CD4-positive, alpha-beta T cell treated with Interleukin-17A for 1 hour (primary cell): ENCODE measurements around the gene TDRD9.

ENCODE experiments used
- DNase-seq: peaks from one replicate; pipeline ENCODE4 v3.0.0-alpha.2; 2020

The TDRD9 gene

DNA sequence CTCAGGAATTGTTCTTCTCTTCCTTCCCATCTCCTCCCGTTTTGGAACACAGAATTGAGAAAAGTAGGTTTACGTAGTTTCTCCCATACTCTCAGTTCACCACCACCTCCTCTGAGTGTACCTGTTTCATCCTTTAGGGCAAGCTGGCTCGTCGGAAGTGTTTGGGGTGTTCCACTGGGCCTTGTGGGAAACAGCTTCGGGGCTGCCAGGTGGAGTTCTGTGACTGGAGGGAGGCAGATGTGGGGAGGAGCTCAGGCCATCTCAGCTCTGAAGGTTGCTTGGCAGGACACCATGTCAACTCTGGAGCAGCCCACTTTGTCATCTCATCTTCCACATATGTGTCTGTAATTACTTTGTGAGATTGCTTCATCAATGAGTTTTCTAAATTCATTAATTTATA lies 67.6 kb downstream of the TDRD9 start:
- no peak for DNase-seq

DNA sequence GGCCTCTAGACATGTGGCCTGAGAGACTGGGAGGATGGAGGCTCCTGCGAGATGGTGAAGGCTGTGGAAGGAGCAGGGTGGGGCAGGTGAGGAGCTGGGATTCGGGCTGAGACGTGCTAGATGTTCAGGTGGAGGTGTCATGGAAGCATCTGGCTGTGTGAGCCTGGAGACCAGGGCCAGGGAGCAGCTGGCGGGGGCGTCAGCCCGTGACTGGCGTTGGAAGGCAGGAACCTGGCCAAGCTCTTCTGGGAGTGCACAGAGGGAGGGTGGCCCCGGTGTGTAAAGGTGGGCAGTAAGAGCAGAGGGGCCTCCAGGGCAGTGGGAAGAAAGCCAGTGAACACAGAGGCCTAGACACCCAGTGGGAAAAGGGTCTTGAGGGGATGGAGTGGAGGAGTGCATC lies 69.1 kb downstream of the TDRD9 start:
- DNase-seq = no peak

DNA sequence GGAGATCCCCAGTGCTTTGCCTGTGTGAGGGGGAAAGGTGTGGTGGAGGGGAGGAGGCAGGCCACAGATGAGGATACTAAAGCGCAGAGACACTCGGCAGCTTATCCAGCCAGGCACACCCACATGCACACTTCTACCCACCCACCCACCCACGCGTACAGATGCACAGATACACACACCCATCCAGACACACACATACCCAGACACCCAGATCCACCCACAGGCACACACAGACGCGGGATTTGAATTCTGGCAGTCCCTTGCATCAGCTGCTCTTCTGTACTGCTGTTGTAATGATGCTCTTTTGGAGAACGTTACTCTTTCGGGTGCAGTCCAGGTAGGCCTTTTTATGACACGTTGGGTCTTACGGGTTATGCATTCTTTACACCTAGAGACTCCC lies 69.8 kb downstream of the TDRD9 start:
- DNase-seq = no peak

DNA sequence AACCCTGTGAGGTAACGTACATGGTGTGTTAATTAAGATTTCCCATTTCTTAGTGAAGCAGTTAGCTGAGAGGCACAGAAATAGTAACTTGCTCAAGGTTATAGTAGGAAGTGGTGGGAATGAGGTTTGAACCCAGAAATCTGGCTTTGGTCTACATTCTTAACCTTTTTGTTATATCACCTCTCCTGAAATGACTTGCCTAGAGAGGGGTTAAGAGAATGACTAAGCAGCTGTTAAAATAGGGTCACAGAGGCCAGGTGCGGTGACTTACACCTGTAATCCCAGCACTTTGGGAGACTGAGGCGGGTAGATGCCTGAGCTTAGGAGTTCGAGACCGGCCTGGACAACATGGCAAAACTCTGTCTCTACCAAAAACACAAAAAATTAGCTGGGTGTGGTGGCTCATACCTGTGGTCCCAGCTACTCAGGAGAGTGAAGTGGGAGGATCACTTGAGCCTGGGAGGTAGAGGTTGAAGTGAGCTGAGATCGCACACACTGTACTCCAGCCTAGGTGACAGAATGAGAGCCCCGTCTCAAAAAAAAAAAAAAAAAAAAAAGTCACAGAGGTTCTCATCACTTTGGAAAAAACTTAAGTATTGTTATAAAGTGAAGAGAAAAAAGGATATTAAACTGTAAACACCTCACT lies 71.7 kb downstream of the TDRD9 start:
- DNase-seq = no peak

DNA sequence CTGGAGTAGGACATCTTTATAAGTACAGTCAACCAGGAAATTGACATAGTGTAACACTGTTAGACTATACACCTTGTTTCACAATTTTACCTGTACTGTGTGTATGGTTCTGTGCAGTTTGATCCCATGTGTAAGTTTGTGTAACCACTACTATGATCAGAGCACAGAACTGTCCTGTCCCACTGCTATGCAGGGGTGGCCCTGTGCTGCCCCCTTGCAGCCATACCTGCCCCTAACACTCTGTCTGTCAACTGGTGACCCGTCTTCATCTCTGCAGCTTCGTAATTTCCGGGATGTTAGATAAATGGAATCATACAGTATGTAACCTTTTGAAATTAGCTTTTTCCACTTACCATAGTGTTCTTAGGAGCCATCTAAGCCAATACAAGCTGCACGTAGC lies 72.7 kb downstream of the TDRD9 start:
- peak; percentile 17 for DNase-seq

DNA sequence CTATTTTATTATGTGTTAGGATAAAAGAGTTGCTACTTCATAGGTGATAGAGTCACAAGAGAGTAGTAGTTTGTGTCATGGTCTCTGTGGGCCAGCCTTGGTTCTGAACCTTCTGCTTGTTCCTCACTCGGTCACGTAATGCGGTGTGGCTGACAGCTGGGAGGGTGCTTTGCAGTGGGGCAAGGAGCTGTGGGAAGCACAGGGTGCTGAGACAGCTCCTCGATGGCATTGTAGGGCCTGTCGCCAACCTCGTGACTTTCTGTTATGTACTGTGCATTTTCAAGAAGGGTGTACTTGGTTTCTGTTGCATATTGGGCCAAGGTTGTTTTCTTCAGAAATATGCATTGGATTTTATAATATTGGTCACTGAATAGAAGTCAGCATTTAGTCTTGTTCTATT lies 75.4 kb downstream of the TDRD9 start:
- DNase-seq = no peak

DNA sequence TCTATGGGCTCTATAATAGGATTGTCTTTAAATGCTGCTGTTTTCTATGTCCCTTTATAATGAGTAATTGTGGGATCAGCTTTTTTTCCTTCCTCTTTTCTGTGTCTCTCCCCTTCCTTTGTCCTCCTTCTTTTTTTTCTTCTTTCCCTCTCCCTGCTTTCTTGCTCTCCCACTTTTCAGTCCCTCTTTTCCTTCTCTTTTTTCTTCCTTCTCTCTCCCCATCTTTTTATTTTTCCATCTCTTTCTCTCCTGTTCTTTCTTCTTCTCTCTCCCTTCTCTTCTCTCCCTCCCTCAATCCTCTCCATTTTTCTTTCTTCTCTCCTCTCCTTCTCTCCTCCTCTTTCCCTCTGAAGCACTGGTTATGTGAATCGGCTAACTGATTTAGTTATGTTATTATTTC lies 76.6 kb downstream of the TDRD9 start:
- DNase-seq = no peak

DNA sequence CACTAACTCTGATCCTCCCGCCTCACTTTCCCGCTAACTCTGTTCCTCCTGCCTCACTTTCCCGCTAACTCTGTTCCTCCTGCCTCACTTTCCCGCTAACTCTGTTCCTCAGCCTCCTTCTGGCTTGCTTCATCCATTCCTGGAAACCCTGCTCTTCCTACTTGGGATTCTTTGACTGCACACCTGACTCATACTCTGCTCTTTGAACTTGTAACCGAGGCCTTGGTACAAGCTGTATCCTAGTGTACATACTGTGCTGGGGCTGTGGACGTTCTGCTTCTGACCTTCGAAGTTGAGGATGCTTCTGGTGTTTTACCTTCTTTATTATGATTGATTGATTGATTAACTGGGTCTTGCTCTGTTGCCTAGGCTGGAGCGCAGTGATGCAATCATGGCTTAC lies 77.2 kb downstream of the TDRD9 start:
- no peak for DNase-seq

DNA sequence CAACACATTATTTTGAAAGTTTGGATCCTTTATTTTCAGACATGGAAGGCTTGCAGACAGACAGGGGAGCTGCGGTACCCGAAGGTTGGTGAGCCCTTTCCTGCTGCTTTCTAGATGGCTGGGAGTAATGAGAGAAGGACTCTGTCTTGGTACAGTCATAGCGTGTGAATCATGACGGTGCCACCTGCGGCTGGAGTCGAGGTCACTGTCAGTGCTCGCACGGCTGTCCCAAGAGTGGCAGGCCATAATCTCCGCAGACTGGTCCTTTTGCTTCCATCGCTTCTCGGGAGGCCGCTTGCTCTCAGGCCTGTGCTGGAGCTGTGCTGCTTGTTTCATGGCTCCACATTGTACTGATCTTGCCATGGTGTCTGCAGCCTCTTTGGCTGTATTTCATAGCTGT lies 78.9 kb downstream of the TDRD9 start:
- no peak for DNase-seq

DNA sequence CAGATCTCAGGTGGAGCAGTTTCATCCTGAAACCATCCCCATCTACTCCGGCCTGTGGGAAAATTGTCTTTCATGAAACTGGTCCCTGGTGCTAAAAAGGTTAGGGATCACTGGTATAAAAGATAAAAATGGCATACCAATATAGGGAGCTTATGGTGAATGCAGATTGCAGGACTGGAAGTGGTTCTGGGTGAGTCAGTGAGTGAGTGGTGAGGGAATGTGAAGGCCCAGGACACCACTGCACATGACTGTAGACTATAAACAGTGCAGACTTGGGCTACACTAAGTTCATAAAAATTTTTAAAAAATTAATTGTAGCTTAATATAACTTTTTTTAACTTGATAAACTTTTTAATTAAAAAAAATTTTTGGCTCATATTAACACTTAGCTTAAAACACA lies 81.0 kb downstream of the TDRD9 start:
- no peak for DNase-seq

DNA sequence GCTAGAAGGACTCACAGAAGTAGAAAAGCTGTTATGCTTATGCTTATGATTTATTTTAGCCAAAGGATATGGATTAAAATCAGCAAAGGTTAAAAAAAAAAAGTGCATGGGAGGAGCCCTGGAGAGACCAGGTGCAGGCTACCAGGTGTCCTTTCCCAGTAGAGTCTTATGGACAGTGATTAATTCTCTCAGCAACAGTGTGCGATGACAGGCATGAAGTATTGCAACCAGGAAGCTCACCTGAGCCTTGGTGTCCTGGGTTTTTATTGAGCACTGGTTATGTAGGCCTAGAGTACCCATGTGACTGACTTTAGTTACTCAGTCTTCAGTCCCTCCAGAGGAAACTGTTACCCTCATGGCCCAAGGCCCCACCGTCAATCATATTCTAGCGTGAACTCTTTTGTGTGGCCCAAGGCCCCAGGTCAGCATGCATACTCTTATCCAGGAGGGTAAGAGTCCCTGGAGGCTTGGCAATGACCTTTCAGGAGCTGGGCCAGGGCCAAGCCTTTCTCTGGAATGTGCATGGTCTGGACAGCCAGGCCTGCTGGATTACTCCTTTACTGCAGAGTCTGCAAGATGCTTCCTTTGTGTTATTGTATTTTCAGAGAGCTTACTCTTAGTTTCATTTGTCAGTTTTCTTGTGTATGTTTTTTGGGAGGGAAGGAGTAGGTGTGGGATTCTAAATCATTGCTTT lies 83.7 kb downstream of the TDRD9 start:
- DNase-seq = no peak

DNA sequence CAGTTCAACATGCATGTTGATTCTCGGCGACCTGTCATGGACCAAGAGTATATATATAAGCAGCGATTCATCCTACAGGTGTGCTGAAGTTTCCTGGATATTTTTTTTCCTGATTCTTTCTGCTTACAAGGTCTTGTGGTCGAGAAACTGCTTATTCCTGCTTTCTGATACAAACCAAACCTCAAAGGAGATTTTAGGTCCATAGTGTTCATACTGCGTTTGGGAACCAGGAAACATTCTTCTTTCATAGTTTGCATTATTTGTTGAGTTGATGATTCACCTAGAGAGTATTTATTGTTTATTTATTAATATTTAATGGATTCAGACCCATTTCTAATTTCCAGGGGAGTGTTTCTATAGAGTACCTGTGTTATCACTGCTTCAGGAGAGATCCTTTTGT lies 86.5 kb downstream of the TDRD9 start:
- DNase-seq = no peak

DNA sequence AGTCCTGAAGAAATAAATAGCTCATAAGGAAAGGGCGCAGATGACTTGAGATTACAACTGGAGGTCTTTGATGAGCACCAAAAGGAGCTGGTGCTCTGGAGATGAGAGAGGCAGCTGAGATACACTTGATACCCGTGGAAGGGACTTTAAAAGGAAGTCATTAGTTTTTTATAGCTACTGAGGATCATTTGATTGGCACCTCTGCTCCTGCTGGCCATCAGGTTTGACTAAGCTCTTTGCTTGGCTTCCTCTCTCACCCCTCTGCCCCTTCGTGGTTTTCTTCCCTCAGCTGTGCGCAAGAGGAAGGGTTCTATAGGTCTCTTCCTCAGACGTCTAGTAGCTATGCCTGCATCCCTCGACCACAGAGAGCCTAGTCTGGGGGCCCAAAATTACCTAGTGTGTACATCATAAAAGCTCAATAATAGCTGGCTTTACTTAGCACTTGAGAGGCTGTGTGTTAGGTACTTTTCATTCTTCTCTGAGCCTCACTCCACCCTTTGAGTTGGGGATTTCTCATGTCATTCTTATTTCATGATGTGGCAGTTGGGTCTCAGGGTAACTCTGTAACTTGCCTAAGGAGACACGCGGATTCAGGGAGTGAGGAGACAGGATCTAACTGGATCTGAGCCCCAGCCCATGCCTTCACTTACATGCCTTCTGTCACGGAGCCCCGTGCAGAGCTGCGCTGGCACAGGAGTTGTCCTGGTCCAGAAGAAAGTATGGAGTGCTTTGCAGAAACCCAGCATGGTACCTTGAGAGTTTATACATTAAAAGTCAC lies 88.8 kb downstream of the TDRD9 start:
- DNase-seq = no peak

DNA sequence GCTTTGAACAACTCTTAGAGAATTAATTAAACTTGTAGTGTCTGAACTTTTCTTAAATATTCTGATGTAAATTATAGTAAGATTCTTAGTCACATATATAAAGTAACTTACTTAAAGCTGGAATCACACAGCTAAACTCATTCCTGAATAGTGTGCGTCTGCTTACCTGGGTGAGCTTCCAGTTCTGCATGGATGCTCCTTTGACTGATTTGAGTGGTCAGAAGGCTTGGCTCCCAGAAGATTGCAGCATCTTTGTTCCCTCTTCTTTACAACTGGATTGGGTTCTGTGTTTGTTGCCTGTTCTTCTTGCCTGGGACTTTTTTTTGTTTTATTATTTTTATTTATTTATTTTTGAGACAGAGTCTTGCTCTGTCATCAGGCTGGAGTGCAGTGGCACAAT lies 90.8 kb downstream of the TDRD9 start:
- no peak for DNase-seq

DNA sequence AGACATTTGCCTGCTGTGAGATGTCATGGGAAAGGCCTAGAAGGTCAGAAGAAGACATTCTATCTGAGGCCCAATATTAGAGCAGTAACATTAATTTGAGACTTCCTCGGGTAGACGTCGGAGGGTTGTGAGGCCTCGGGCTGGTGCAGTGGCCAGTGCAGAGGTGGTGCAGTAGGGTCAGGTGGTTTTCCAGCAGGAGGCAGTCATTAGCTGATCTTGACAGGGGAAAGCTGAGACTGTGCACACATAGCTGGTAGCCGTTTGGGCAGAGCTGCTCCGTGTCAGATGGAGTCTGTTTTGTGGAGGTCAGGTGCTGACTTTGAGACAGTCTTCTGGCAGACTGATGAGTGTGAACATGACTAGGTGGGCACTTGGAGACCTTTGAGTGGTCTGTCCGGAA lies 91.5 kb downstream of the TDRD9 start:
- no peak for DNase-seq

DNA sequence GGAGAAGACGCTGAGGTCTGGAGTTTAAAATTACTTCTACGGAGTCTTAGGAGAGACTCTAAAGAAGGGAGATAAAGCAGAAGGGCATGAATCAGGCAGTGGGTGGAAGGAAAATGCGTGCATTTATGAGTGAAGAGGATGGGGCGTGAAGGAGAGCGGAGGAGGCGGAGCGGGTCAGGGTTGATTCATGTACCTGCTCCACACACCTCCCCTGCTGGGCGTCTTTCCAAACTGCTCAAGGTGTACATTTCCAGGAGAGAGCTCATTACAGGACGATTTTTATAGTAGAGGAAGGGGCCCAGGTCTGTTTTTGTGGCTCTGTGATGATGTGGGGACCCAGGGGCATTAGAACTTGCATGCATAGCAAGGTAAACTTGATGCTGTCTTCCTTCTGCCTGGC lies 92.2 kb downstream of the TDRD9 start:
- DNase-seq = no peak

DNA sequence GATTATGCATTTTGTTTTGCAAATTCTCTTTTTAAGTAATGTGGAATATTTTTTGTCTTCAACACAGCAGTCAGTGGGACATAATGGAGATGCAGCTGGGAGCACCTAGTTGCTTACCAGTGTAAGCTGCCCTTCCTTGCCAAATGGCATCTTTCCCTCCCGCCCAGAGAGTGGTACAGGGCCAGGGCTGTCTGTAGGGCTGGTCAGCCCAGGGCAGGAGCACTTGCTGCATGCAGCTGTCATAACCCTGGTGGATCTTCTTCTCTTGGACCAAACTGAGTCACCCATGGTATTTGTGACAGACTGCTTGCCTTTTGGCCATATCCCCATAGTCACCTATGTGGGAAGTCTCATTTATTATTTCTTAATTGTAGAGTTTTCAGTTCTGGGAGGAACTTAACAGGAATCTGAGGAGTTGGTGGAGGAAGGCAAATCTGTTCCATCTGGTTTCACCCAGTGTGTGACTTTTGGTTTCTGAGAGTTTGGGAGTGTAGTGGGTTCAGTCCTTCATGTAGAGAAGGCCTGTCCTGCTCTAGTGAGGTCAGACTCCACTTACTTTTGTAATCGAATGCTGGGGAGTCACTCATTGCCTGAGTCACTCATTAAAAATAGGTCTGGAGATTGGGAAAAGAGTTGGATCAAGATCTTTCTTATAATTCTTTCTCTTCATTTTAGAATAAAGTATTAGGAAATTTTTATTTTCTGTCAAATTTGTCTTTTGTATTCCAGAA lies 95.2 kb downstream of the TDRD9 start:
- DNase-seq = no peak

DNA sequence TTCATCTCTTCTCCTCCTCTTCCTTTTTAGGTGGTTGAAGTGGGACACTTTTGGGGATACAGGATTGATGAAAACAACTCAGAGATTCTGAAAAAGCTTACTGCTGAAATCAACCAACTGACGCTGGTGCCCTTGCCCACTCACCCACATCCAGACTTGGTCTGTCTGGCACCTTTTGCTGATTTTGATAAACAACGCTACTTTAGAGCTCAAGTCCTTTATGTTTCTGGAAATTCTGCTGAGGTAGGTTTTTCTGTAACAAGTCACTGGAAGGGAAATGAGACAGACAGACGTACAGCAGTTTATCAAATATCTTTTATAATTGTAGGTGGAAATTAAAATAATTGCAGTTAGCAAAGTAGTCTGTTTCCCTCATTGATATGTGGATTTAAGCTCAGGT lies 97.3 kb downstream of the TDRD9 start:
- no peak for DNase-seq

DNA sequence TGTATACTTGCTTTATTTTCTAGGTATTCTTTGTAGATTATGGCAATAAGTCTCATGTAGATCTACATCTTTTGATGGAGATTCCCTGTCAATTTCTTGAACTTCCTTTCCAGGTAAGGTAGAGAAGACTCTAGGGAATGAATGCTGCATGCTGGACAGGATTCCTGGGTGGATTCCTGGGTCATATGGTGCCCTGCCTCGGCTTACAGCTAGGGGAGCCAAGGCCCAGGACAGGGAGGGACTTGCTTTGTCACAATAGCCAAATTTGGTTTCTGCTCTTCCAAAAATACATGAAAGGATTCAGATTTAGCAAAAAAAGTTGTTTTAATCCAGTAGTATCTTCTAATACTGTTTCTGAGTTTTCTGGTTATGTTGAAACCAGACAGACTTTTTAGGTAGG lies 97.8 kb downstream of the TDRD9 start:
- no peak for DNase-seq

DNA sequence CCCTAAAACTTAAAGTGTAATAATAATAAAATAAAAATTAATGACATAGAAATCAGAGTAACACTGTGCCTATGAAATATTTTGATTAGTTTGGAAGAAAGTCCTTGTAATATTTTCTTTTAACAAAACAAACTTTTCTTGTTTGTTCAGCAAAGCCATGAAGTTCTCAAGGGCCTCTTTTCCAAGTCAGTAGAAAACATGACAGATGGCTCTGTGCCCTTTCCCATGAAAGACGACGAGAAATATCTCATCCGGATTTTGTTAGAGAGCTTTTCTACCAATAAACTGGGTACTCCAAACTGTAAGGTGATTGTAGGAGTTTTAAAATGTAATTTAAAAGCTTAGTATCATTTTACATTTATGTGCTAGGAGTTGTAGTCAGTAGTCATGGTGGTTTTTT lies 102.7 kb downstream of the TDRD9 start:
- DNase-seq = no peak

DNA sequence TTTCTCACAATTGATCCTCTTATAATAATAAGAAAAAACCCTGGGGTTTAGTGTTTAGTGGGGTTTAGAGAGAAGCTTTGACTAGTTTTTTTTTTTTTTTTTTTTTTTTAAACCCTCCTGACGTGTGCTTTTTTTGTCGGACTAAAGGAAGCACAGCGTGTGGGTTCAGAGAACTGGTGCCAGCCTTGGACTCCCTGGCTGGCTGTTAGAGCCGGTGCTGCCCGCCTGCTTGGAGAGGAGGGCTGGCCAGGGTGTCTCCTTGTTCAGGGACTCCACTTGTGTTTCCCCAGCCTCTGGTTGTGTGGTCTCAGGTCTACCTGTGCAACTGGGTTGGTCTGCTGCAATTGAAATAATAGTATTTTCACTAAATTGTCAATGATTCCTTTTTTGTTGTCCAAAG lies 103.1 kb downstream of the TDRD9 start:
- no peak for DNase-seq

DNA sequence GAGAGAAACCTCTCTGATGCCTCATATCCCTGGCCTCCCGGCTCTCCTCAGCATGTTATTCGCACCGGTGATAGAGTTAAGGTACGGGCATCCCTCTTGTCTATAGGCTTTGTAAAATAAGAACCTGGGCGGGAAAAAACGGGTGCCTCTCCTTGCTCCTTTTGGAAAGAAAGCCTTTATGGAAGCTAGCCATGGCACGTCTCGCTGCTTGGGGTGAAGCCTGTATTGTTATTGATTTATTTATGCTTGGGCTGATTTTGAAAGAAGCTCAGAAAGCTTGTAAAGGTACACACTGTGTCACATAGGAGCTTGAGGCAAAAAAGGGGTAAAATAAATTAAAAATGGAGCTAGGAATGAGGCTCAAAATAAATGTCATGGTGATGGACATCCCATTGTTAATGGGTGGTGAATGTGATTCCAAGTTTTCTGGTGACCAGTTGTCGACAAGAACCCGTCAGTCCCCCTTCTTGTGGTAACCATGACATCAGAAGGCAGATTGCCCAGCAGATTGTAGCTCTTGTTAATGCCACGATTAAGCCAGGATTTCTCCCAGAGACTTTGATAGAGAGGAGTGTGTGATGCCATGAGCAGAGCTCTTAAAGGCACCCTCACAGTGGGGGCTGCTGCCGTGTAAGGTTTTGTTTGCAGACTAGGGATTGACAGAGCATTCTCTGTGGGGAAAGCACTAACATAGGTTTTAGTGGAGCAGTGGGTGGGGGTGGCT lies 106.9 kb downstream of the TDRD9 start:
- no peak for DNase-seq

DNA sequence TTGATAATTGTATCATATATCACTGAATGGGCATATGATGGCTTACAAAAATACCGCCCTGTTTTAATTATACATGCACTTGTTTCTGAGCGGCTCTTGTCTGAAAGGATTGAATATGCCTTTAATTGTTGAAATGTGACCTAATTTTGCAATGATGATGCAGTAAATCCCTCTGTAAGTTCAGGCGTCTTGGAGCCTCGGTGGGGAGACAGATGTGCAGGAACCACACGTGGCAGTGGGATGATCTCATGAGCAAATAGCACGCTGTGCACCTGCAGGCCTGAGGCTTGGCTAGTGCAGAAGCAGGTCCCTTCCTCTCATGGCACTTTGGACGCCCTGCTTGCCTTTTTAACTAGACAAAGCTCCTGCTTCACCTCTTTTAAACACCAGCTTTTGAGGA lies 108.0 kb downstream of the TDRD9 start:
- DNase-seq = no peak
